ENCODE data around the gene DNM2. TPM values are rescaled to one million over a fixed set of nuclear protein-coding genes. Genes with fewer than 3 reads are reported as not detected.
A peak's percentile ranks its signal among the peaks of the same experiment; 100 is the strongest.

Gene DNM2
- total RNA-seq, 1 experiment from 2014 or later, result 131 TPM

- TF ChIP-seq CDX4 (CRISPR knock-in tag; IDR thresholded peaks at IDR 0.05; ENCODE audit: borderline replicate concordance) (no peak), CBFB (CRISPR knock-in tag; IDR thresholded peaks at IDR 0.05; ENCODE audit: low read depth) (no peak)
Measured at GRCh38 chr19:10719466-10719961, 1.6 kb downstream of the DNM2 start (continued).

GRCh38 chr19:10720607-10721125 lies 2.8 kb downstream of the DNM2 start:
- no peak for ATAC-seq
- no peaks in the 10 kb centered on the region for H3K9me3 Mint-ChIP-seq
- TF ChIP-seq PRDM15 (CRISPR knock-in tag; IDR thresholded peaks at IDR 0.05) (no peak), ZNF219 (CRISPR knock-in tag; IDR thresholded peaks at IDR 0.05; ENCODE audit: borderline replicate concordance) (no peak), E2F5 (CRISPR knock-in tag; IDR thresholded peaks at IDR 0.05) (no peak), ETV6 (CRISPR knock-in tag; IDR thresholded peaks at IDR 0.05) (no peak), HMGA2 (CRISPR knock-in tag; IDR thresholded peaks at IDR 0.05) (no peak)
- no peak overlapping the region for H3K4me3 Mint-ChIP-seq
- POLR2A ChIA-PET, result no interaction called here
- no peak for DNase-seq (ENCODE audit: low spot score)
- CTCF ChIA-PET, result no interaction called here
- peaks cover 12% of the 10 kb centered on the region for H3K4me1 Mint-ChIP-seq
- no peaks in the 10 kb centered on the region for H3K27me3 Mint-ChIP-seq (ENCODE audit: low read depth)
- H3K27ac Mint-ChIP-seq, result no peak overlapping the region
- no peaks in the 10 kb centered on the region for H3K36me3 Mint-ChIP-seq

- H3K4me3 Mint-ChIP-seq, result no peak overlapping the region
- ATAC-seq (no peak), DNase-seq (ENCODE audit: low spot score) (no peak)
- no peaks in the 10 kb centered on the region for H3K9me3 Mint-ChIP-seq
- peaks cover 10% of the 10 kb centered on the region for H3K4me1 Mint-ChIP-seq
- no peaks in the 10 kb centered on the region for H3K27me3 Mint-ChIP-seq (ENCODE audit: low read depth)
- POLR2A ChIA-PET, result interaction anchor here (0.7 kb wide), 1 partner anchor 47 kb away, joined by 5 read pairs; no protein-coding TSS in a partner anchor
- CTCF ChIA-PET, result interaction anchor here (0.7 to 1.9 kb wide), 3 partner anchors 30 to 141 kb away, joined by 3 to 8 read pairs (median 3); no protein-coding TSS in a partner anchor
- peak overlapping the region; percentile 63; the same call in 1 of the 2 replicates for H3K27ac Mint-ChIP-seq
- peaks cover 3% of the 10 kb centered on the region; the same call in 1 of the 2 replicates for H3K36me3 Mint-ChIP-seq
- TF ChIP-seq ZNF416 (CRISPR knock-in tag; IDR thresholded peaks at IDR 0.05), result no peak
- no peak for TF ChIP-seq ETV6 (CRISPR knock-in tag; IDR thresholded peaks at IDR 0.05)
- no peak for TF ChIP-seq AR (CRISPR knock-in tag; IDR thresholded peaks at IDR 0.05)
- no peak for TF ChIP-seq CBFB (CRISPR knock-in tag; IDR thresholded peaks at IDR 0.05; ENCODE audit: low read depth)
- no peak for TF ChIP-seq TEAD1 (CRISPR knock-in tag; IDR thresholded peaks at IDR 0.05)
- TF ChIP-seq ZNF512 (CRISPR knock-in tag; IDR thresholded peaks at IDR 0.05; ENCODE audit: borderline replicate concordance), result no peak
- TF ChIP-seq USF2 (CRISPR knock-in tag; IDR thresholded peaks at IDR 0.05), result no peak
- no peak for TF ChIP-seq GTF2I (CRISPR knock-in tag; conservative IDR thresholded peaks at IDR 0.05)
- TF ChIP-seq MYBL2 (CRISPR knock-in tag; IDR thresholded peaks at IDR 0.05), result no peak
- TF ChIP-seq ARID4B (CRISPR knock-in tag; IDR thresholded peaks at IDR 0.05; ENCODE audit: borderline replicate concordance), result no peak
- no peak for TF ChIP-seq HMGA2 (CRISPR knock-in tag; IDR thresholded peaks at IDR 0.05)
- TF ChIP-seq ZNF232 (CRISPR knock-in tag; IDR thresholded peaks at IDR 0.05), result no peak
Measured at GRCh38 chr19:10723591-10723990, 5.7 kb downstream of the DNM2 start.

Measured in WTC11 (cell line).